NB4 (cell line): ENCODE measurements around the gene HDAC7.

Experiments
- MYC ChIP-seq: IDR thresholded peaks from 2 replicates; pipeline ENCODE4 v1.6.1; 2011; ENCODE audit warnings: low read depth, low read length
- TF ChIP-seq, protein P1 (sequence below): IDR thresholded peaks from one replicate; pipeline ENCODE4 v1.5.1; 2012; ENCODE audit warnings: low read depth, low read length
- TF ChIP-seq, protein P2 (sequence below): IDR thresholded peaks from 2 replicates; pipeline ENCODE4 v1.6.1; 2011; ENCODE audit warnings: low read depth, low read length

DNA sequence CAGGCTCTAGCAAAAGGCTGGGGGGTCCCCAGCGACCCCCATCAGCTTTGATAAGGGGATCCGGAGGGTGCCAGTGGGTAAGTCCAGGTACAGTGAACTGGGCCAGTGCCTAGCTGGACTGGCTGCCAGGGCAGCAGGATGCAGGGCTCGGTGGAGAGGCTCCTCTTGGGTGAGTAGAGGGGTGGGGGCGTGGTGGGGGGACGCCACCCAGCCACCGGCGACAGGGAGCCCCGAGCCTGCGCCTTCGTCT, 61.2 kb downstream of the HDAC7 start:
- TF ChIP-seq, protein P1, sequence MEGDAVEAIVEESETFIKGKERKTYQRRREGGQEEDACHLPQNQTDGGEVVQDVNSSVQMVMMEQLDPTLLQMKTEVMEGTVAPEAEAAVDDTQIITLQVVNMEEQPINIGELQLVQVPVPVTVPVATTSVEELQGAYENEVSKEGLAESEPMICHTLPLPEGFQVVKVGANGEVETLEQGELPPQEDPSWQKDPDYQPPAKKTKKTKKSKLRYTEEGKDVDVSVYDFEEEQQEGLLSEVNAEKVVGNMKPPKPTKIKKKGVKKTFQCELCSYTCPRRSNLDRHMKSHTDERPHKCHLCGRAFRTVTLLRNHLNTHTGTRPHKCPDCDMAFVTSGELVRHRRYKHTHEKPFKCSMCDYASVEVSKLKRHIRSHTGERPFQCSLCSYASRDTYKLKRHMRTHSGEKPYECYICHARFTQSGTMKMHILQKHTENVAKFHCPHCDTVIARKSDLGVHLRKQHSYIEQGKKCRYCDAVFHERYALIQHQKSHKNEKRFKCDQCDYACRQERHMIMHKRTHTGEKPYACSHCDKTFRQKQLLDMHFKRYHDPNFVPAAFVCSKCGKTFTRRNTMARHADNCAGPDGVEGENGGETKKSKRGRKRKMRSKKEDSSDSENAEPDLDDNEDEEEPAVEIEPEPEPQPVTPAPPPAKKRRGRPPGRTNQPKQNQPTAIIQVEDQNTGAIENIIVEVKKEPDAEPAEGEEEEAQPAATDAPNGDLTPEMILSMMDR, result no peak
- TF ChIP-seq, protein P2, sequence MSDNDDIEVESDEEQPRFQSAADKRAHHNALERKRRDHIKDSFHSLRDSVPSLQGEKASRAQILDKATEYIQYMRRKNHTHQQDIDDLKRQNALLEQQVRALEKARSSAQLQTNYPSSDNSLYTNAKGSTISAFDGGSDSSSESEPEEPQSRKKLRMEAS, result no peak
- TF ChIP-seq MYC, result no peak
